ENCODE measurements around the gene SCD5.

Gene SCD5

GRCh38 chr4:82792912-82793649, 5.5 kb downstream of the SCD5 start:
- no peak for FAIRE-seq

DNA sequence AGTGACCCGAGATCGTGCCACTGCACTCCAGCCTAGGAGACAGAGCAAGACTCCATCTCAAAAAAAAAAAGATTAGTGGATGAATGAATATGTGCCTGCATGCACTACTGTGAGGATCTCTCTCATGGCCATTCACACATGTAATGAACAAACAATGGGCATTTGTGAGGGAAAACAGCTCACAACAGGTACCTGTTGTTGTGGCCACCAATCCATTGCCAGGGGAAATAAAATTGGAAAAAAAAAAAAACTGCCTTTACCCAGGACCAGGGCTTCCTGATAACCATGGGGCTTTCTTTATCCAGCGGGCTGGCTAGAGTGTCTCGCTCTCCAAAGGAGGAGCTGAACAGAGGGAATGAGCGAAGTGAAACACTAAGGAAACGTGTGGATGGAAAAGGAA, 7.4 kb downstream of the SCD5 start:
- FAIRE-seq, result no peak

DNA sequence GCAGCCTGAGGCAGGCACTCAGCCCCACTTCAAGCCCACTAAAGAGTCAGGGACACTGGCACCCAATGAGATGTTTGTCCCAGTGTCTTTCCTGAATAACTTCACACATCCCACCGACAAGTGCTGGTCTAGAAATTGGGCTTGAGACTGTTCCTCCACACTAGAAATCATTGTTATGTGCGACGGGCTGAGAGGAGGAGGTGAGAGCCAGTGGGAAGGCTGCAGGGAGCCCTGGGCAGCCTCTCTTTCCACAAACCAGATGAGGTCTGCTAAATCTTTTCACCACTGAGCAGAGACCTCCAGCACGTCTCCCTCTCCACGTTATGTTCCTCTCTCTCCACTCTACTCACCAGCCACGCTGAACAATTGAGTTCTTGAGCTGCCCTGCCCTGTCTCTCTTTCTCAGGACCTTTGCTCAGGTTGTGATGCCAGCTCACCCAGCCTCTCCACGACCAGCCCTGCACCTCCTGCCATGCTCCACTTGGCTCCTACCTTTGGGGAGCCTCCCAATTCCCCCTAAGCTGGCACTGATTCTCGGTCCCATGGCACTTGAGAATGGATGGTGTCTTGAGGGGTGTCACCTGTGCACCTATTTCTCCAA, 8.4 kb downstream of the SCD5 start:
- no peak for FAIRE-seq

- FAIRE-seq, result no peak
Observed at GRCh38 chr4:82789025-82789776, 9.4 kb downstream of the SCD5 start.

GRCh38 chr4:82787342-82787741, 11.3 kb downstream of the SCD5 start:
- FAIRE-seq, result no peak

DNA sequence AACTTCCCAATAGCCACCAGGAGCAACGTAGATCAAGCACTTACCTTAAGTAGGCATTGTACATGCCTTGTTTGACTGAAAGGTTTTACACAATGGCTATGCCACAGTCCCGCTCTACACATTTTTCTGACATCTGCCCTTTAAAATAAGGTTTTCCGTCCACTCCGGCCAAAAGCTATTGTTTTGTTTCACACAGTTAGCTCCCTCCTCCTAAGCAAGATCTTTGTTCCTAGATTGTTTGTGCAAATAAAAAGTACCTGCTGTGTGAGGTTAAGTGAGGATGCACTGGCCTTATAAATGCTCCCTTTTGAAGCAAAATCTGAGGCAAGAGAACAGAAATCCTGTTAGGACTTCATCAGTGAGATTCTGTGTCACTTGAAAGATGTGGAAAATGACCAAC, 11.8 kb downstream of the SCD5 start:
- FAIRE-seq, result no peak

GRCh38 chr4:82785611-82786400, 12.8 kb downstream of the SCD5 start:
- FAIRE-seq, result no peak

DNA sequence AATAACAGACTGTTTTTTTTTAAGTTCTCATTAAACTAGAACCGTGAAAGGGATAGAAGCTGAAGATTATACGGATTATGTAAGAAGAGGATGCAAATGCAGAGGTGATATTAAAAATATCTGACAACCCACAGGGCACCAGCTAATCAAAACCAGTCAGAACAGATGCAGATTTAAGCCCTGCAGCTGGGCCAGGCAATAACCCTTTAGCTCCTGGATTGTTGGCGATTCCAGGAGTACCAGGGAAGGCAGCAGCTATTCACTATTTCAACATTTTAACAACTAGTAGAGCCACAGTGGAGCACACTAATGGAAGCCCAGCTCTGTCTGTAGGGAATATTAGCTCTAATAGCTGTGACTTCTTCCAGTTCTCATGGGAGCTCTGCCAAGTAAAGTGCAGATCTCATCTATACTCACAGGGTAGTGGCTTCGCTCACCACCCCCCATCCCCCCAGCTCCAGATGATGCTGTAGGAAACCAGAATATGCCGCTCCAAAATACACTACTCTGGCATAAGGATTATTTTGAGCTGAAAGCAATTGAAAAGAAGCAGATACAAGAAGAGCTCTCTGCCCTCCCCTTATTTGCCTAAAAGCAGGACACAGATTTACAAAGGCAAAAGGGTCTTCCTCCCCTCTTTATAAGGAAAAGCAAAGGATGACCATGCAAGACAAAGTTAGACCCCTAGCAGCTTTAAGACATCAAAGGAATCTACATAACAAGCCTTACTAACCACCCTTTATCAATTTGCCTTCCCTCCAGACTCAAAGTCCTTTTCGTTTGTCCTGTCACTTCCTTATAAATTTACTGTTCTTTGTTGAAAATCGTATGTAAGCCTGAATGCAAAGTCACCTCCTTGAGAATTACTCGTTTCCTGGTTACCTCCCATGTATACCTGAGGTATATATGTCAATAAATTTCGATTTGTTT, 13.7 kb downstream of the SCD5 start:
- no peak for FAIRE-seq

GRCh38 chr4:82782626-82783345, 15.8 kb downstream of the SCD5 start:
- no peak for FAIRE-seq

DNA sequence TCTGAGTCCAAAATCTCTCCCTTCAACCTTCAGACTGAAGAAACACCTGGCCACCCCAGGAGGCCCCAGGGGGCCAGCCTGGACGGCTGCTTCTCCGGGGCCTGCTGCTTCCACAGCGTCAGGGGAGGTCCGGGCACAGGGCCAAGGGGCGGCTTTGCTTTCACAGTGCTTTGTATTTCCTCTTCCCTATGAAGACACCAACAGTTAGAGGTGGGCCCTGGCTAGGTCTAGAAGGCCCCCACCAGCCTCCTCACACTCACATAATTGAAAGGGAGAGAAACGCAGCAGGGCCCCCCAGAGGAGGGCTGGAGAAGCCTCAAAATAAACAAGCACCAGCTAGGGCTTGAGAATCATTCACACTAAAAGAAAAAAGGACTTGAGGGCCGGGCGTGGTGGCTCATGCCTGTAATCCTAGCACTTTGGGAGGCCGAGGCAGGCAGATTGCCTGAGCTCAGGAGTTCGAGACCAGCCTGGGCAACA, 17.8 kb downstream of the SCD5 start:
- no peak for FAIRE-seq

DNA sequence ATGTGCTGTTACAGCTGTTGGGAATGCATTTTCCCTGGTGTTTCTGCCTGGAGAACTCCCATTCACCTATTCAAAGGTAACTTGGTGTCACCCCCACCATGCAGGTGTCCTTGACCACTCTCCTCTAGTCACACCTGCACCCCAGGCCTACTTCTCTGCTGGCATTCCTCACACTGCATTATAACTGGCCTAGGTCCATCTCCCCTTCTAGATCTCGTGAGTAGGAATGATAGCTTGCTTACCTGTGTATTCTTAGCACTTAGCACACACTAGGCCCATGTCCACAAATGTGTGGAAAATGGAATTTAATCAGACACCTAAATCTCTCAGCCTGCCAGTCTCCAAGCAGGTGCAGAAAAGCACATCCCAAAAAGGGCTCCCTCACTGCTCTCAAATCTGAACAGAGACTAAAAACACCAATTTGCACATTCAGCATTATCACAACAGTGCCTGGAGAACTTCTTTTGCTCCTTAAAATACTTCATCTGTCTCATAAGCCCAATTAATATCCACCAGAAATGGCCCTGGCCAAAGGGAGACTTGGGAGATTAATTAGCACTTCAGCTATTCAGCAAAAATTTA, 18.3 kb downstream of the SCD5 start:
- FAIRE-seq, result no peak

DNA sequence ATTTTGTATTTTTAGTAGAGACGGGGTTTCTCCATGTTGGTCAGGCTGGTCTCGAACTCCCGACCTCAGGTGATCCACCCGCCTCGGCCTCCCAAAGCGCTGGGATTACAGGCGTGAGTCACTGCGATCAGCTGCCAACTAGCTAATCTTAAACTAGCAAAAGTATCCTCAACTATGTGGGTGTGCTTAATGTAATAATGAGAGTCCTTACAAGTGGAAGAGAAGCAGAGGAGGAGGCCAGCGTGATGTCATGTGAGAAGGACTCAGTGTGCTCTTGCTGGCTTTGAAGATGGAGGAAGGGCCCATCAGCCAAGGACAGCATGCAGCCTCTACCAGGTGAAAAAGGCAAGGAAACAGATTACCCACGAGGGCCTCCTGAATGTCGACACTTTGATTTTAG, 19.6 kb downstream of the SCD5 start:
- FAIRE-seq, result no peak

GRCh38 chr4:82777857-82778525, 20.6 kb downstream of the SCD5 start:
- FAIRE-seq, result no peak

DNA sequence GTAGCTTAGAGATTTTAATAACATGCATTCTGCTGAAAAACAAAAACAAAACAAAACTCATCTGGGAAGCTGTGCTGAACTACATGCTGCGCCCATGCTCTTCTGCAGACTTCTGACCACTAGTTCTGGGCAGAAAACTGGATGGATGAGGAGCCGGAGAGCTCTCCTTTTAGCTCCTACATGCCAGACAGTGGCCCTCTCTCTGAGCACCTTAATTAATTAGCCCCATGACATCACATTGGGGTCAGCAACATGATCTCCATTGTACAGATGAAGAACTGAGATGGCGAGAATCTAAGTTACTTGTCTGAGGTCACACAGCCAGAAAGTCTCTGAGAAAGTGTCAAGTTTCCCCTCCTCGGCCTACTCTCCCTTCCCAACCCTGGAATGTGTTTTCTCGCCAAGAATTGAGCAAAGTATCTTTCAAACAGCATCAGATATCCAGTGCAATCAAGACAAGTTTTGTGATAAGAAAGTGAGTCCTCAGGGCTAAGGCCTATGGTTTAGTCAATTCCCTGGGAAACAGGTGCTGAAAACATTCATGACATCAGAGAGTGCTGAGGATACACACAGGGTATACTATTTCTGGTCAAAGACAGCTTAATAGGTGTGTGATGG, 21.6 kb downstream of the SCD5 start:
- no peak for FAIRE-seq

- no peak for FAIRE-seq
Observed at GRCh38 chr4:82775243-82775642, 23.4 kb downstream of the SCD5 start.

GRCh38 chr4:82774711-82775171, 23.9 kb downstream of the SCD5 start:
- no peak for FAIRE-seq

DNA sequence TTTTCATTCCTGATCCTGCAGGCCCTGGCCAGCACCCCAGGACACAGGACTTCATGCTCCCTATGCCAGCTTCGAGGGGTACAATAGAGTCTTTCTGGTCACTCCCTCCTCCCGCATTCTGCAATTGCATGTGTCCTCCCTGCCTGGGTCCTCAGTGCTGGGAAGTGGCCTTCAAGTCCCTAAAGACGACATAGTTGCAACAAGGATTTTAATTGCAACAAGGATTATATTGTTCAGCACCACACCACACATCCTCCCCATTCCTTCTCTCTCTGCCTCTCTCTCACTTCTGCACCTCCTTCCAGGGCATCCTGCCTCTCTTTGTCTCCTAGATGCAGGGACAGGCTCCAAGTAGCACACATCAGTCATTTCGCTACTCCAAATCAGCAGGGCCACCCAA, 25.5 kb downstream of the SCD5 start:
- FAIRE-seq, result no peak

DNA sequence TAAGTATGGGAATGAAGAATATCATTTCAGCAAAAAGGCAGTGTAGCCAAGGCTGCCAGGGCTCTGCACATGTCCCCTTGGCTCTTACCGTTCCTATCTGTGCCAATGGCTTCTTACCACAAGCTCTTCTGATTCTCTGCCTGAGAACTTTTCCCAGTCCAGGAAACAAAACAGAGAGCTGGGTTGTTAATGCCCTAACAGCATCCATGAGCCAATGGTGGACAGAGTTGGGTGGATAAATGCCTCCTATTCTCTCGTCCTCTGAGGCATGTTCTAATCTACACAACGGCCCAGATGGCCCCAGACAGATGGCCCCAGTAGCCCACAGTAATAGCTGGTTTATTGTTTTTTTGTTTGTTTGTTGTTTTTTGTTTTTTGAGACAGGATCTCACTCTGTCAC, 28.0 kb downstream of the SCD5 start:
- FAIRE-seq, result no peak

DNA sequence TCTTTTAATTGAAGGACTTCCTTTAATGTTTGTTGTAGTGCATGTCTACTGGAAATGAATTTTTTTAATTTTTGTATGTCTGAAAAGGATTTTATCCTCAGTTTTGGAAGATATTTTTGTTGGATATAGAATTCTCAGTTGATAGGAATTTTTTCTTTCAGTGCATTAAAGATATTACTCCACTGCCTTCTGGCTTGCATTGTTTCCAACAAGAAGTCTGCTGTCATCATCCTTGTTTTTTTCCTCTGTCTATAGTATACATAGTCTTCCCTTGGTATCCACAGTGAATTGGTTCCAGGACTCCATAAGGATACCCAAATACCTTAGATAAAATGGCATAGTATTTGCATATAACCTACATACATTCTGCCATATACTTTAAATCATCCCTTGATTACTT, 33.5 kb downstream of the SCD5 start:
- FAIRE-seq, result no peak

DNA sequence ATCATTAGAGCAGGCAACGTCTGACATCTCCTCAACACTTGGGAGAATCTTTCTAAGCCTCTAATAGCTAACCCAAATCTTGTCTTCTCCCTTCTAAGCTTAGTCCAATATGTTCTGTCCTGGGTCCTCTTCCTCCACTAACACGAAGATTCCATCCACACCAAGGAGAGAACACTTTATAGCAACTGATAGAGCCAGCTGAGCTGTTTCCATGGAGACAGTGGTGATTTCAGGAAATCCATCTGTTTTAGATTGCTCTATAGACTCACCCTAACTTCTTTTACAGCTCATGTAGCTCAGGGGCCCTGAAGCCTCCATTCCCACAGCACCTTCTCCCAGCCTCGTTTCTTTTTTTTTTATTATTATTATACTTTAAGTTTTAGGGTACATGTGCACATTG, 37.4 kb downstream of the SCD5 start:
- no peak for FAIRE-seq
